ENCODE measurements around the gene ERCC8.

The ERCC8 gene

DNA sequence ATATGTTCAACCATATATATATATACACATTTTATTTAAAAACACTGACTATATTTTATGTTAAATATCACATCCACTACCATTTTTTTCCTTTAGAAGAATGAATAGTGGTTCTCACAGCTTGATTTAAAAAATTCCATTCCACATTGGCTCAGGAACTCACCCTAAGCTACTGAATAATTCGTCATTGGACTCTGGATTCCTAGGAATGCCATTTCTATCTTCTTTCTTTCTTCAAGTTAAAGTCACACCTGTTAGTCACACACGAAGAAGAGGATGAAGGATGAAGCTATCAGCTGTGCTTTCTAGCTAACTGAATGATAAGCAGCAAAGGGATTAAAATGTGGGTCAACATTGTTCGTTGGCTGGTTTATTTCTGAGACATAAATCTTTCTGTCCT, 108.7 kb downstream of the ERCC8 start:
- DNase-seq (ENCODE audit: low read depth, low spot score), result no peak

GRCh38 chr5:60835554-60835953, 109.3 kb downstream of the ERCC8 start:
- DNase-seq (ENCODE audit: low read depth, low spot score), result no peak

DNA sequence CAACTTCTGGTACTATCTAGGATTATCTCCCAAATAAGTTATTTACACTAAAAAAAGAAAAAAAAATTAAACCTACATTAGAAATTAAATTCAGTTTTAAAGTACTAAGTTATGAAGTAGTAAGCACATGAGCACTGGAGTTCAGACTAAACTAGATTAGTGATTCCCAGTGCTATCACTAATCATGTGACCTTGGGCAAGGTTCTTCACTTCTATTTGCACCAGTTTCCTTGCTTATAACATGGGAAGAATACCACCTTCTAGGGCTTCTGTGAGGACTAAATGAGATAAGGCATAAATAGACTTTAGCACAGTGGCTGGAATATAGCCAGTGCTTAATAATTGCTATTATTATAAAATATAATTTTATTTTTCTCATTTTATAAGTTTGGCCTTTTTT, 111.3 kb downstream of the ERCC8 start:
- DNase-seq (ENCODE audit: low read depth, low spot score), result no peak

DNA sequence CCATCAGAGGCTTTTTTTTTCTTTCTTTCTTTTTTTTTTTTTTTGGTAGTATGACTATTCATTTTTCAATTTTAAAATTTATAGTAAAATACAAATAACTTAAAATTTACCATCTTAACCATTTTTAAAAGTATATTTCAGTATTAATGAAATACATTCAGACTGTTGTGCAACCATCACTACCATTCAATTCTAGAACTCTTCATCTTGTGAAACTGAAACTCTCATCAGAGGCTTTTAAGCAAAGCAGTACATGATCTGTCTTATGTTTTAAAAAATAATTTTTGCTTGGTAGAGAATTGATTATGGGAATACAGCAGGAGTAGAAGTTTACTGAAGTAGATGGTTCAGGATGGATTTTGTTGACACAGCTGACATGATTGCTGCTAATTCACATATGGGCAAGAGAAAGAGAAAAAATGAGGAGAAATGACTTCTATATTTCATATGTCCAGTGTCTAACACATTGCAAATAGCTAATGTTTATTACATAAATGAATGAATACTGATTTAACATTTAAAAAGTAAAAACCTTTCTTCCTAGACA, 114.2 kb downstream of the ERCC8 start:
- DNase-seq (ENCODE audit: low read depth, low spot score), result no peak

- no peak for DNase-seq (ENCODE audit: low read depth, low spot score)
These were observed 115.2 kb downstream of the ERCC8 start for GRCh38 chr5:60829490-60830266.

- DNase-seq (ENCODE audit: low read depth, low spot score), result no peak
These were observed 117.7 kb downstream of the ERCC8 start for GRCh38 chr5:60827201-60827600.

DNA sequence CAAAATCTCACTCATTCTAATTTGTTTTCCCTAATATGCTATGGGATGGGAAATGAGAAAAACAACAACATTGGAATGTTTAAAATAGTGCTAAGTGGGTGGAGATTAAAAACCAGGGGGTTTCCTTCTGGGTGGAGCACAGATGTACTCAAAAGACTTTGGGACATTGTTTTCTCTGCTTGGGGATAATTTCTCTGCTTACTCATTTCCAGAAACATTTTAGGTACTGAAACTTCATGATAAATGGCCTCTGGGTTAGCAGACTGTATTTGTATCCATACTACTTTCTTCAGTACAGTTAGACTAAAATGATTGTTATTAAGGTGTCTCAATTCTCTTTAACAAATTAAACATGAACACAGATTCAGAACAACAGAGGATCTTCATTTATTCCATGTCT, 118.2 kb downstream of the ERCC8 start:
- DNase-seq (ENCODE audit: low read depth, low spot score), result no peak

Data from astrocyte of the hippocampus (primary cell).